EL (cell line): ENCODE measurements around the gene RAPGEF3.

Source experiments
- DNase-seq: peaks from one replicate; pipeline ENCODE4 v3.0.0-alpha.2; 2016

The RAPGEF3 gene

GRCh38 chr12:47775100-47775911 lies 16.6 kb upstream of the RAPGEF3 start:
- DNase-seq = peak; percentile 45

DNA sequence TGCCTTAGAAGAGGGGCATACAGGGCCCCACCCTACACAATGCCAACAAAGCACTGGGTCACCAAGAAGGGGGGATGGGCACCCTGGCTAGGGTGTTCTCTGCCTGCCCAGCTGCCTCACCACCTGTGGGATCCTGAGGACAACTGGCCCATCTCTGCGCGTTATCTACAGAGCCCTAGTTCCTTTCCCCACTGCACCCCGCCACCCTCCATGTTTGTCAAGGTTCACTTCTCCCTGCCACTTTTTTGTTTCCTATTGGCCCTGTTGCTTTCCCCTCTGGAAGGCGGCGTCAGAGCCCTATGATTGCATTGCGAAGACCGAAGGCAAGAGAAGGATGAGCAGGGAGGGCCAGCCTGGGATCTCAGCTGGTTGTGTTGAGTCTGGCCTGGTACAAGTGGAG lies 16.0 kb upstream of the RAPGEF3 start:
- no peak for DNase-seq

GRCh38 chr12:47773858-47774580 lies 15.3 kb upstream of the RAPGEF3 start:
- DNase-seq = no peak

- peak; percentile 69 for DNase-seq
Observed at GRCh38 chr12:47773062-47773857, 14.6 kb upstream of the RAPGEF3 start, which contains the start of gene SLC48A1. Gene SLC48A1, plus strand, starts transcription at chr12:47773238. Its CDS starts 67 bp downstream, at chr12:47773305.

GRCh38 chr12:47772738-47773061 lies 14.0 kb upstream of the RAPGEF3 start:
- no peak for DNase-seq

DNA sequence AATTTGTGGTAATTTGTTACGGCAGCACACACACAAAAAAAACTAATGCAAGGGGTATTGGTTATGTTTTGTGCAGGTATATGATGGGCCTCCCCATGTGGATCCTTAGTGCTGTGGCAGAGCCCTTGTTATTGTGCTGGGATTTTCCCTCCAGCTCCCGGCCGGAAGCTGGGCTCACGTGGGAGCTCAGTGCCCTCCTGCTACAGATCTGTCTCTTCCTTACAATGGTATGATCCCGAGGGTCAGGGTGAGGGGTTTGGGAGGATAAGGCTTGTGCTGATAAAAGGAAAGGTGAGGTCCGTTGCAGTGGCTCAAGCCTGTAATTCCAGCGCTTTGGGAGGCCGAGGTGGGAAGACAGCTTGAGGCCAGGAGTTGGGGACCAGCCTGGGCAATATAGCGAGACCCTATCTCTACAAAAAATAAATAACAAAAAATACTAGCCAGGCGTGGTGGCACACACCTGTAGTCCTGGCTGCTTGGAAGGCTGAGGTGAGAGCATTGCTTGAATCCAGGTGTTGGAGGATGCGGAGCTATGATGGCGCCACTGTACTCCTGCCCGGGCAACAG lies 13.5 kb upstream of the RAPGEF3 start:
- no peak for DNase-seq

DNA sequence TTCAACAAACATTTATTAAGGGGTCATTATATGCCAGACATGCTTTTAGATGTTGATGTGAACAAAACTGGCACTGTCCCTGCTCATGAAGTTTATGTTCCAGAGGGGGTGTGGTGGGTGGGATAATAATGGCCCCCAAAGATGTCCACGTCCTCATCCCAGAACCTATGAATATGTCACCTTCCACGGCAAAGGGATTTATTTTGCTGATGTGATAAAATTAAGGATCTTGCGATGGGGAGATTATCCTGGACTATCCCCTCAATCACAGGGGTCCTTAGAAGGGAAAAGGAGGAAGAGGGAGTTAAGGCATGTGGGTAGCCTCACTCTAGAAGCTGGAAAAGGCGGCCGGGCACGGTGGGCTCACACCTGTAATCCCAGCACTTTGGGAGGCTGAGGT lies 12.6 kb upstream of the RAPGEF3 start:
- no peak for DNase-seq

DNA sequence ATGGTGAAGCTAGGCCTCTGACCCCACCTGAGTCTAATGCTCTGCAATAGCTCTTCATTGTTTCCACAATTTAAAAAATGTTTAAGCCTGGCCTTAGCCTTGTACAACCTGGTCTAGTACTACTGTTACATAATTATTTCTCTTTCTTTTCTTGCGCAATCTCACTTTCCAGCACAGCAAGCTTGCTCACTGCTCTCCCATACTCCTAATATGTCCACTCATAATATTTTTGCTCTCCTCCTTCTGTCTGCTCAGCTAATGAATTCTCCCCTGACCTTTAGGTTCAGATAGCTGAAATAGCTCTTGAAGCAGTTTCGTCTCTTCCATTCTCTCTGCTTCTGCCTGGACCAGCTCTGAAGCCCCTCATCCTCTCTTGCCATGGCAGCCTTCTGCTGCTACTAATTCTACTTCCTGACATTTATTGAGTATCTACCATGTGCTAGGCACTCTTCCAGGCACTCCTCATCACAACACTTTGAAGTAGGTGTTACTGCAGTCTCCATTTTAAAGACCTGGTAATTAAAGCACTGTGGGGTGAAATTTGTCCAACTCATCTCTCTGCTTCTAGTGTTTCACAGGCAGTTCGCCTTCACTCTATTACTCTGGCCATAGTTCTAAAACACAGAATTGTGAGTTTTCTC lies 11.5 kb upstream of the RAPGEF3 start:
- no peak for DNase-seq

DNA sequence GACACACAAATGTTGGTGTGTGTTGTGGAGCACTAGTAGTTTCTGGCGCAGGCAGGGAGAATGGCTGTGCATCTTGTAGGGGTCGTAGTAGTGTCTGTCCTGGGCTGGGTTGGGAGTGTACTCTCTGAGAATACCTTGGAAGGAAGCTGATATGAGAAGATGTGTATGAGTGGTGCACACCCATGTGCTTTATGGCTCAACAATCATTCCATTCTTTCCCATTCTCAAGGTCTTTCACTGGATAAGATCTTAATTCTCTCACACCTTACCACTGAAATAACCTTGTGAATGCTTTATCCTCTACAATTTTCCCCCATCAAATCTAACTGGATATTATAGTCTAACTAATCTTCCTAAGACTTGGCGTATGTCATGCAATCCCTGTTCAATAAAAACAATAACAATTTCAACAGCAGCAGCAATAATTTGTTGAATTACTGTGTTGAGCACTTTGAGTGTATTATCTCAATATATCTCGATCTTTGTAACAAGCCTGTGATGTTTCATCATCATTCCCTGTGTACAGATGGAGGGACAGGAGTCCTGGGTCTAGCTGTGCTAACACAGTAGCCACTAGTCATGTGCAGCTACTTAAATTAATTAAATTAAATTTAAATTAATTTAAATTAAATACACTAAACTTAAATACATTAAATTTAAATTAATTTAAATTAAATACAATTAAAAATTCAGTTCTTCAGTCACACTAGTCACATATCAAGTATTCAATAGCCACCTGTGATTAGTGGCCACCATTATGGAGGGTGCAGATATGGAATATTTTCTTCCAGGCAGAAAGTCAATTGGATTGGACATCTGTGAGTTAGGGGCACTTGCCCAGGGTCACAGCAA lies 10.8 kb upstream of the RAPGEF3 start:
- no peak for DNase-seq

- peak; percentile 72 for DNase-seq
Observed at GRCh38 chr12:47768323-47768811, 9.7 kb upstream of the RAPGEF3 start.

- peak; percentile 41 for DNase-seq
Observed at GRCh38 chr12:47767216-47767724, 8.6 kb upstream of the RAPGEF3 start.

- DNase-seq = no peak
Observed at GRCh38 chr12:47766502-47767215, 8.0 kb upstream of the RAPGEF3 start.

DNA sequence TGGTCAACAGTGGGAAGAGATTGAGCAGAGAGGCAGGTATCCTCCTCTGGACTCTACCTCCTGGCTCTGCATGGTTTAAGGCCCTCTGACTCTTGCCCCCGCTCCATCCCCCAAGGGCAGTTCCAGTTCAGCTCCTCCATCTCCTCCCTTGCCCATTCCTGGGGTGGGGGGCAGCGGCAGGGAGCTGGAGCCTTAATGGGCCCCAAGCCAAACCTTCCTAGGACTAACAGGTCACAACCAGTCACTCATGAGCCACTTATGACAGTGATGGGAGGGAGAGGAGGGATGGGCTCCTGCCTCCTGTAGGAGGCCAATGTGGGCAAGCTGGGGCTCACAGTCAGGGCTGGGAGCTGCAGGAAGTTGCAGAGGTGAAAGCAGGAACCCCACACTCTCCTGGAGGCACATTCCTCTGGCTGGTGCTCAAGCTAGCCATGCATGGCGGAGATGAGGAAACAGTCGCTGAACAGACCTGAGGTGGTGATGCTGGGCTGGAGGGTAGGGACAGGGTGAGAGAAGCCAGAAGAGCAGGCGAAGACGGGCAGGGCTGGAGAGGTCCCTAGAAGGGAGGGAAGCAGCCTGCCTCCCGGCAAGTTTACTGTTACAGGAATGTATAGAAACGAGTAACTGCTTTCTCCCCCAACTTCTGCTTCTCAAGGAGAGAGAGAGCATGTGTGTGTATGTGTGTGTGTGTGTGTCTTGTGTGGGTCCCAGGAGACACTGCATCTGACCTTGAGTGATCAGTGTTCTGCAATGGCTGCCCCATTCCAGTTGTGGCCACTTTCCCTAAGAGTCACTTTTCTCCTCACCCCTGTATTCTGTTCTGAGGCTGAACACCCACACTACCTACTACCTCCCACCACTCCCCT lies 5.0 kb upstream of the RAPGEF3 start:
- DNase-seq = no peak

GRCh38 chr12:47762850-47763465 lies 4.3 kb upstream of the RAPGEF3 start:
- no peak for DNase-seq

- no peak for DNase-seq
Observed at GRCh38 chr12:47758584-47758833, 171 bp downstream of the RAPGEF3 start.

- DNase-seq = no peak
Observed at GRCh38 chr12:47757840-47758583, 668 bp downstream of the RAPGEF3 start.

GRCh38 chr12:47757364-47757839 lies 1.3 kb downstream of the RAPGEF3 start:
- DNase-seq = no peak
